BJ (cell line): ENCODE measurements around the gene PTH2R. TPM values are rescaled to one million over a fixed set of nuclear protein-coding genes. Genes with fewer than 3 reads are reported as not detected.

ENCODE experiments used
- CTCF ChIA-PET: fragments of 350-600 bp; formaldehyde crosslinking; extraction: SDS; loops from one replicate; lab custom pipeline; 2021; ENCODE audit warnings: antibody characterized with exemption, inconsistent platforms; lab: Yijun Ruan, JAX
- POLR2A ChIA-PET: fragments of 300-600 bp; sonication (Branson Sonifier 250); formaldehyde crosslinking; extraction: SDS; loops from one replicate; lab custom pipeline; 2021; ENCODE audit warnings: antibody characterized with exemption; lab: Charles Lee
- DNase-seq: peaks from one replicate; pipeline ENCODE4 v3.0.0-alpha.2; 2011; ENCODE audit warnings: low read depth
- H3K27me3 ChIP-seq: 2 replicates; pipeline ENCODE4 v1.6.0; 2011; ENCODE audit warnings: low read length; ENCODE audit not compliant: control insufficient read depth, insufficient read depth
- H3K36me3 ChIP-seq: 2 replicates; pipeline ENCODE4 v1.5.1; 2011; ENCODE audit warnings: low read length; ENCODE audit not compliant: control insufficient read depth, insufficient read depth
- H3K4me3 ChIP-seq: 2 replicates; pipeline ENCODE4 v1.5.1; 2011; ENCODE audit warnings: low read depth, mild to moderate bottlenecking, control low read depth, low read length
- polyA plus RNA-seq: library from polyadenylated mRNA; depleted of rRNA; stranded (reverse); fragments of >200 nt; gene quantifications from 2 replicates; pipeline ENCODE4 v1.2.3, GENCODE V29; 2011
- TF ChIP-seq, protein P1 (sequence below): IDR thresholded peaks from 2 replicates; pipeline ENCODE4 v1.5.1; 2011; ENCODE audit warnings: low read depth, mild to moderate bottlenecking, control low read depth, inconsistent platforms, low read length, moderate library complexity; ENCODE audit not compliant: insufficient read depth

The PTH2R gene
- polyA plus RNA-seq, 1 experiment = not detected

DNA sequence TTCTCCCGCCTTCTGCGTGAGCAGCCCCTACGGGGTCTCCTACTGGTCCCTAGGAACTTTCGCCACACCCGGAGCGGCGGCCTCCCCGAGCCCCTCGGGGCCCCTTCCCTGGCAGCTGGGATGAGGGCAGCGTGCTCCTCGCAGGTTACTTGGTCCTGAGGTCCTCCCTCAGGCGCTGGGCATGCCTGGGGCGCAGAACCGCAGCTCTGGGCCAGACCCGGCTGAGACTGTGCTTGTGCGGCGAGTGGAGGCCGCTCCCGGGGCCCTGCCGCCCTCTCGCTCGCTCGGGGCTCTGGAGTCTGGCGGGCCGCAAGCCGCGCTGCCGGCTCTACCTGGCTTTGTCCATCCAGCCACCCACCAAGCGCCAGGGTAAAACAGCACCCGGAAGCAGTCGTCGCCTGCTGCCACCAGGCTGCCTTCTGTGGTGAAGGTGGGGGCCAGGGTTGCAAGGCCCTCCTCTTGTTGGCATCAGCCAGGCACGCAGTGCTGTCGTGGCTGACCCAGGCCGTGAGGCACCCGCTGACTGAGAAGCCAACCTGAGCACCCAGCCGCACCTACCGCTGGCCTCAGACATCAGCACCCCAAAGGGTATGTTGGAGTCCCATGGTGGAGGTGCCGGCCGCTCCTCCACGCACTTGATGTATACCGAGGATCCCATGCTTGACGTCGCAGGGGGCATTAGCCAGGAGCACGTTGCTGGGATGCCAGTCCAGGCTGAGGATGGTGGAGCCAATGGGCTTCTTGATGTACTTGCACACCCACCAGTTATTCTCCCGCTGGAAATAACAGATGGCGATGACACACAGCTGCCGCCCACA lies 46.1 kb upstream of the PTH2R start:
- Histone ChIP-seq H3K4me3 (no peak overlapping the region), H3K27me3 (peaks cover 6% of the 10 kb centered on the region), H3K36me3 (no peaks in the 10 kb centered on the region; the same call in 1 of the 2 replicates)
- no peak for DNase-seq
- TF ChIP-seq, protein P1, sequence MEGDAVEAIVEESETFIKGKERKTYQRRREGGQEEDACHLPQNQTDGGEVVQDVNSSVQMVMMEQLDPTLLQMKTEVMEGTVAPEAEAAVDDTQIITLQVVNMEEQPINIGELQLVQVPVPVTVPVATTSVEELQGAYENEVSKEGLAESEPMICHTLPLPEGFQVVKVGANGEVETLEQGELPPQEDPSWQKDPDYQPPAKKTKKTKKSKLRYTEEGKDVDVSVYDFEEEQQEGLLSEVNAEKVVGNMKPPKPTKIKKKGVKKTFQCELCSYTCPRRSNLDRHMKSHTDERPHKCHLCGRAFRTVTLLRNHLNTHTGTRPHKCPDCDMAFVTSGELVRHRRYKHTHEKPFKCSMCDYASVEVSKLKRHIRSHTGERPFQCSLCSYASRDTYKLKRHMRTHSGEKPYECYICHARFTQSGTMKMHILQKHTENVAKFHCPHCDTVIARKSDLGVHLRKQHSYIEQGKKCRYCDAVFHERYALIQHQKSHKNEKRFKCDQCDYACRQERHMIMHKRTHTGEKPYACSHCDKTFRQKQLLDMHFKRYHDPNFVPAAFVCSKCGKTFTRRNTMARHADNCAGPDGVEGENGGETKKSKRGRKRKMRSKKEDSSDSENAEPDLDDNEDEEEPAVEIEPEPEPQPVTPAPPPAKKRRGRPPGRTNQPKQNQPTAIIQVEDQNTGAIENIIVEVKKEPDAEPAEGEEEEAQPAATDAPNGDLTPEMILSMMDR = no peak
- ChIA-PET POLR2A (no interaction called here), CTCF (no interaction called here)

- DNase-seq = no peak
- ChIA-PET CTCF (no interaction called here), POLR2A (no interaction called here)
- H3K27me3 ChIP-seq = peaks cover 6% of the 10 kb centered on the region
- H3K4me3 ChIP-seq = no peak overlapping the region
- no peaks in the 10 kb centered on the region; the same call in 1 of the 2 replicates for H3K36me3 ChIP-seq
- TF ChIP-seq, protein P1 = no peak
These were observed 45.5 kb upstream of the PTH2R start for GRCh38 chr2:208361077-208361441.

DNA sequence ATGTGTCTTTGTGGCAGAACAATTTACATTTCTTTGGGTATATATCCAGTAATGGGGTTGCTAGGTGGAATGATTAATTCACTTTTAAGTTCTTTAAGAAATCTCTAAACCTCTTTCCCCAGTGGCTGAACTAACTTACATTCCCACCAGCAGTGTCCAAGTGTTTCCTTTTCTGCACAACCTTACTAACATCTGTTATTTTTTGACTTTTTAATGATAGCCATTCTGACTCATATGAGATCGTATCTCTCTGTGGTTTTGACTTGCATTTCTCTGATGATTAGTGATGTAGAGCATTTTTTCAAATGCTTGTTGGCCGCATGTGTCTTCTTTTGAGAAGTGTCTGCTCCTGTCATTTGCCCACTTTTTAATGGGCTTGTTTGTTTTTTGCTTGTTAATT lies 43.1 kb upstream of the PTH2R start:
- H3K27me3 ChIP-seq = peaks cover 6% of the 10 kb centered on the region
- peak; percentile 73 for DNase-seq
- no peaks in the 10 kb centered on the region; the same call in 1 of the 2 replicates for H3K36me3 ChIP-seq
- POLR2A ChIA-PET = no interaction called here
- TF ChIP-seq, protein P1 = no peak
- no peak overlapping the region for H3K4me3 ChIP-seq
- CTCF ChIA-PET = no interaction called here

- H3K27me3 ChIP-seq = peaks cover 4% of the 10 kb centered on the region
- no peaks in the 10 kb centered on the region for H3K36me3 ChIP-seq
- POLR2A ChIA-PET = no interaction called here
- DNase-seq = no peak
- CTCF ChIA-PET = interaction anchor here (0.6 kb wide), 1 partner anchor 14 kb away, joined by 3 read pairs; no protein-coding TSS in a partner anchor
- no peak overlapping the region for H3K4me3 ChIP-seq
- TF ChIP-seq, protein P1 = no peak
These were observed 40.1 kb upstream of the PTH2R start for GRCh38 chr2:208366215-208367127.

- no peak for DNase-seq
- no peak overlapping the region for H3K4me3 ChIP-seq
- peaks cover 1% of the 10 kb centered on the region for H3K27me3 ChIP-seq
- H3K36me3 ChIP-seq = no peaks in the 10 kb centered on the region
- CTCF ChIA-PET = no interaction called here
- POLR2A ChIA-PET = no interaction called here
- TF ChIP-seq, protein P1 = no peak
These were observed 37.5 kb upstream of the PTH2R start for GRCh38 chr2:208369091-208369490.
